NCI-H1417 treated with DMSO at 0.1 percent for 48 hours (cell line): ENCODE results near the gene GALNT2.
A peak's percentile ranks its signal among the peaks of the same experiment; 100 is the strongest.

Source experiments
- DNase-seq: peaks from one replicate; lab custom pipeline; 2025; lab: John Stamatoyannopoulos, UW

GALNT2 gene

GRCh38 chr1:230280906-230281413 is 213.9 kb downstream of the GALNT2 start:
- DNase-seq = no peak

- DNase-seq = no peak
These were observed 214.5 kb downstream of the GALNT2 start for GRCh38 chr1:230281556-230281955.

DNA sequence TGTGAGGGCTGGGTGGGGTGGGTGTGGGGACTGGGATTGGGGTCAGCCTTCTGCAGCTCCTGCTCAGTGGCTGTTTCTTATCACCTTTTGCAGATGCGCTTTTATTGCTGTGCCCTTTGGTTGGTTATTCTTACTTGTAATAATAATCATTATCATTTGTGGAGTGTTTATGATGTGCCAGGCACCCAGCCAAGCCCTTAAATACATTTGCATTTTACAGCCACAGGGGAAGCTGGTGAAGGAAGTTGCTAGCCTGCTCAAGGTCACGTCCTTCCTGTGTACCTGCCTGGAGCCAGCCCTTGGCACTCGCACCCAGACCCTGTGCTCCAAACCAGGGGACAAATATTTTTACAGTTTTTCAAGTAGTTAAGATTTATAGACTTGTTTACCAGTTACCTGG is 215.1 kb downstream of the GALNT2 start:
- no peak for DNase-seq

GRCh38 chr1:230283678-230284077 is 216.6 kb downstream of the GALNT2 start:
- DNase-seq = no peak

GRCh38 chr1:230284891-230285290 is 217.9 kb downstream of the GALNT2 start:
- no peak for DNase-seq

GRCh38 chr1:230285351-230285750 is 218.3 kb downstream of the GALNT2 start:
- no peak for DNase-seq

- no peak for DNase-seq
These were observed 219.3 kb downstream of the GALNT2 start for GRCh38 chr1:230286166-230286889.

DNA sequence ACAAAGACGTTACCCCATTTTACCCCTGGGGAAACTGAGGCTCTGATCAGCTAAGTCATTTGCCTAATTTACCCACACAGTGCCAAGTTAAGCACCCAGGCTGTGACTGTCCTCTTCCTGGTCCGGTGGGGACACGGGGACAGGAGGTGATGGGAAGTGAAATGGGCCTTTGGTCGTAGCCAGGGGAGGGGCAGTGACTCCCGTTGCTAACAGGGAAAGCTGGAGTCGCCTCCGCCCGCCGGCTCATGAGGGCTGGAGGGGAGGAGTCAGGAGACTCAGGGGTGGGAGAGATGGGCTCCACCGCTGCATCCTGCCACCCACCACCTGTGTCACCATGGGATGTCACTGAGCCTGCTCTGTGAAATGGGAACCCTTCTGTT is 219.8 kb downstream of the GALNT2 start:
- no peak for DNase-seq

- no peak for DNase-seq
These were observed 220.8 kb downstream of the GALNT2 start for GRCh38 chr1:230287674-230288315.

GRCh38 chr1:230288641-230289349 is 221.8 kb downstream of the GALNT2 start:
- DNase-seq = no peak

DNA sequence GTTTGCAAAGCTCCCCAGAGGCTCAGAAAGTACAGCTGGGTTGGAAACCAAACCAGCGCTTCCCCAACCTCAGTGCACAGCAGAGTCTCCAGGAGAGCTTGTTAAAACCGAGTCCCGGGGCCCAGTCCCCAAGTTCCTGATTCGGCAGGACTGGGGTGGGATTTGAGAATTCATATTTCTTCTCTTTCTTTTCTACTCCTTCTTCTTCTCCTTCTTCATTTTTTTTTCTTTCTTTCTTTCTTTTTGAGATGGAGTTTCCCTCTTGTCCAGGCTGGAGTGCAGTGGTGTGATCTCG is 222.3 kb downstream of the GALNT2 start:
- DNase-seq = no peak

- DNase-seq = no peak
These were observed 224.9 kb downstream of the GALNT2 start for GRCh38 chr1:230291731-230292620.

DNA sequence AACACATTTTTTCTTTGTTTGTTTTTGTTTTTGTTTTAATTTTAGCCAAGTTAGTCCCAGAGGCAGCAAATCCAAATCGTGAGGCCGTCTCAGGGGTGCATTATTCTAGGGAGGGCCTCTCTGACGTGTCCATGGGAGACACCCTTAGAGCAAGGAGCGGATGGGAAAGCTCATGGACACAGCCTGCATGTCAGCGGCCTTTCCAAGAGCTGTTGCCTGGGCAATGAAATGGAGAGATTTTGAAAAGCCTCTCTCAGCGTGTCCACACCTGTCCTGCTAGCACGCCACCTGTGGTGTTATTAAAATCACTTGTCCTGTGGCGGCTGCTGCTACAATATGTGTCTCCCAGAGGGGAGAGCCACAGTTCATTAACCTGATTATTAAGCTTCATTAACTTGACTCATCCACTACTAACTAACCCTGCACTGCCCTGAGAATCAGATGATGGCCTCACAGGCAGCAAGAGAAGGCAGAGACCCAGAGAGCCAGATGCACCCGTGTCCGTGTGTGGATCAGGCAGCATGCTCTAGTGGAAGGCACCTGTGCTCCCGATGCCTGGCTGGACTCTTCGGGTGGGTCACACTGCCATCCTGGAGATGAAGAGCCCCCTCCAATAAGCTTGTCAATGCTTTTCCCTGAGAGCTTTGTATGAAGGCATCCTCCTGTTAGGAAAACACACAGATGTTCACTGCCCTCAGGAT is 225.8 kb downstream of the GALNT2 start:
- DNase-seq = peak; percentile 74

DNA sequence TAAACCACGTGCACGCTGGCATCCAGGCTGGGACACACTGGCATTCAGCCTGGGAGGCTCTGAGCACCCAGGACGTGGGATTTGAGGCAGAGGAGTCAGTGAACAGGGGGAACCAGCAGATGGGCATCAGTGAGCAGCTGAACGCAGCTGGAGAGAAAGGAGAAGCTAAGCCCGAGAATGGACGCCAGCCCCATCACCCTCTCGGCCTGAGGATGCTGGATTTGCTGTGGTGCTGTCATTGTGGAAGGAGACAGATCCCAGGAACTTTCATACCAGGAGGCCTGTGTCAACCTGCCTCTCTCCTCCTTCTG is 226.3 kb downstream of the GALNT2 start:
- no peak for DNase-seq

GRCh38 chr1:230295367-230295766 is 228.3 kb downstream of the GALNT2 start:
- no peak for DNase-seq

DNA sequence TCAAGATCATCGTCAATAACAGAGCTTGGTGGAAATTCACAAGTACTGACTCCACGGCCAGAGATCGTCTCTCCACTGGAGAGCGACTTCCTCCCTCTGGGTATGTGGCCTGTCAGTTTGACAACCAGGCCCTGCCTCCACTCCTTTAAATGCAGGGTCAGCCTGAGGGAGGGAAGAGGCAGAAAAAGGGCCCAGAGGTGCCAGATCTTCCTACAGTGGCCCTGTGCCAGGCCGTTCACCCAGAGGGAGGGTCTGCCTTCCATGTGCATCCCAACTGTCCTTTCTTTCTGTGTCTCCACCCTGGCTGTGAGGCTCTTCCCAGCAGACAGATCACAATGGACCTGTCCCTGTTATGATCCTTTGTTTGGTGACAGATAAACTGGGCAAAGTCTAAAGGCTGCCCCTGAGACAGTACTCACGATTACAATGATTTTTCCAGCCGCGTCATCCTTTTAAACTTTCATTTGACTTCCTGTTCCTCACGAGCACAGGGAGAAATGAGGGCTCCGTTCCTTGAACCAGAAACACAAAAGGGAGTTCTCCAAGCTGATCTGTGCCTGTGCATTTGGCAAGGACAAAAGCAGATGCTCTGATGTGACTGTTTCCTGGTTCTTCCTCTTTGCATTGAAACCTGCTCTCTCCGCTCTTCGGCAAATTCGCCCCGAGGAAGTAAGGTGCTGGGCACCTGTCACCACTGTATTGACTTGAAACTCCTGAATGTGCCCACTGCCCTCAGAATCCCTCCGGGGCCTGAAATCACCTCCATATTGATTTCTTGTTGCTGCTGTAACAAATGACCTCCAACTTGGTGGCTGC is 232.4 kb downstream of the GALNT2 start:
- DNase-seq = no peak

DNA sequence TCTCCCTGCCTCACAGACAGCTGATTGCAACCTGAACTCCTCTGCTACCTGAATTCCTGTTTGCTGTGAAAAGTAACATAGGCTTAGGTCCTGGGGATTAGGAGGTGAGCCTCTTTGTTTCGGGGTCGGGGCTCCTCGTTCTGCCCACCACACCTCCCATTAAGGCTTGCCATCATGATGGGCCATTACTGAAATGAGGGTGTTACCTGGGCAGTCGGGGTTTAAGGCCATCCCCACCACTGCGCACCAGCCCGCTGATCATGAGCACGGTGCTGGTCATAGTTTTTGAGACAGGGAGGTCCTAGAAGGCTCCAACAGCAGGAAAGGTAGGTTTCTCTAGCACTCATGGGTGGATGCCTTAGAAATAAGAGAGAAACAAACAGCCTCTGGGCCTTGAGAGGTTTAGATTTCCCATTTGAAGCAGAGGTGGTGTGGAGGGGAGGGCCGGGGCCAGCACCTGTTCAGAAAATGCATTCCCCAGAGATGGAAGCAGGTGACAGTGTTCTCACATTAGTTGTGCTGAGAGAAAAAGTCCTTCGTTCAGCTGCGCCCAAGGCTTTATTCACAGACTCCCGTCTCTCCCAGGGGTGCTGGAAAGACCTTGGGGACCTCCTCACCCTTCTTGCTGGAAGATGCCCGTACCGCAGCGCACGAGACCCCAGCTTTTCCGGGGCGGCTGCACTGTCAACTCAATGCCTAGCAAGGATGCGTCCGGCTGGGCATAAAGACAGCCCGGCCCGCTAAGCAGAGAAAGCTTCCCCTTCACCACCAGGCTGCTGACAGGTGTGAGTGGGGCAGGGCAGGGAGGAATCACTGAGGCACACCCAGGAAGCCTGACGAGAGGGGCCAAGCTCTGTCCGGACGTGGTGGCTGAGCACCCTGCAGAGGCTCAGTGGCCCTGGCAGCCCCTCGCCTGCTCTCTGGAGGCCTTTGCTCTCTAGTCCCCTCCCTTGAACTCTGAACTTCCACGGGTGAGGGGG is 233.6 kb downstream of the GALNT2 start:
- DNase-seq = no peak

DNA sequence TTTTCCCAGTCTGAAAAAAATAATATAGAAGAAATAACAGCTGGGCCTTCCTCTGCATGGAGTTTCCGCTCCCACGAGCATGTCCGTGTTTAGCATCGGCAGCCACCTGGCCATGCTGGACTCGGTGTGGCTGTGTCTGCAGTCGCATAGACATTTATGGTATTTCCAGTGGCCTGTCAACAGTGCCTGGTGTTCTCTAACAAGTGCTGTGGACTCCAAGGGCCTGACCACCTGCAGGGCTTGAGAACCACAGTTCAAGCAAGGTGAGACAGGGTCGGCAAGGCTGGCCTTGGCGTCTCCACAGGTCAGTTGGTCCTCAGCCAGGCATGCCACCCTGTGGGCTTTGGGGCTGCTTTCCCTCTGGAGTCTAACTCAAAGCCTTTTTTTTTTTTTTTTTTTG is 234.3 kb downstream of the GALNT2 start:
- no peak for DNase-seq

DNA sequence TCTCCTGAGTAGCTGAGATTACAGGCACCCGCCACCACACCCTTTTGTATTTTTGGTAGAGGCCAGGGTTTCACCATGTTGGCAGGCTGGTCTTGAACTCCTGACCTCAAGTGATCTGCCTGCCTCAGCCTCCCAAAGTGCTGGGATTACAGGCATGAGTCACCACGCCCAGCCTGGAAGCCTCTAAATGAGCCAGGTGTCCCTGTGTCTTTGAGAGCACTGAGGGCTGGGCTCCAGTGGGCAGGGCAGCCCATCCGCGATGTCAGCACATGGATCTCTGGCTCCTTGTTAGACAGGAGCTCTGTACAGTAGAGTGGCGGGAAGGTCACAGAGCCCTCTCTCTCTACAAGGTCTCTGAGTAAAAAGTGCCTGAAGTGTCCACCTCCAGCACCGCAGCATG is 234.8 kb downstream of the GALNT2 start:
- no peak for DNase-seq

DNA sequence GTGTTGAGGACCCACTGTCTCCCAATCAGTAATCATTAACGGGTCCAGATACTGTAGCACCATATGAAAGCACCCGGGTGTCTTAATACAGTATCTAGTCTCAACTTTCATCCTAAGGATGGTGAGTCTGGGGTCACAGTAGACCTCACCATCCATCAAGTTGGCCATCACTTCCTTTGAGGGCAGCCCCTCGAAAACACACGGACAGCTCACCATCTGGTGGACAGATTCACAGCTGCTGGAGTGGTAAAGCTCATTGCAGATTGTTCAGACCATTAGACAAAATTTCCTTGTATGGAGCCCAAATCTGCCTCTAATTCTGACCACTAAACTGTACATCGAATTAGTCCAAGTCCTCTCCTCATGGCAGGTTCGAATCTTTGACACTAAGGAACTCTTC is 236.0 kb downstream of the GALNT2 start:
- DNase-seq = no peak
